K562 (cell line): ENCODE data around the gene RASSF3. TPM values are rescaled to one million over a fixed set of nuclear protein-coding genes. Genes with fewer than 3 reads are reported as not detected.

Source experiments
- ATAC-seq: fragments of 200-7000 bp; cut with Tn5 transposase; 3 replicates; pipeline ENCODE4 v1.9.1; 2020; ENCODE audit warnings: moderate library complexity
- BruUV-seq: library from RNA; stranded (reverse); fragments of 400-500 nt; replicated peaks from 2 replicates; lab custom pipeline; 2021; lab: Mats Ljungman, UMichigan
- CTCF ChIA-PET: fragments of 300-600 bp; formaldehyde crosslinking; extraction: SDS; loops from one replicate; lab custom pipeline; 2021; ENCODE audit warnings: low intra/inter-chr PET ratio; lab: Yijun Ruan, JAX
- POLR2A ChIA-PET: fragments of 300-600, 350-650 bp; sonication (Branson Sonifier 250); formaldehyde crosslinking; extraction: SDS; loops from one replicate; lab custom pipeline; 2021; ENCODE audit warnings: antibody characterized with exemption, inconsistent platforms; lab: Yijun Ruan, JAX
- DNase-seq, 4 experiments: peaks; one replicate each; pipeline versions ENCODE4 v3.0.0 to v3.0.0-alpha.2; 2011 to 2018; ENCODE audit warnings: low spot score in 3 of 4, mixed read lengths in 3 of 4; ENCODE audit errors: extremely low read depth in 1 of 4
- FAIRE-seq: peaks from 2 replicates; lab custom pipeline; 2011; peaks lifted over from hg19 to GRCh38; lab: Jason Lieb, UNC
- H2AFZ ChIP-seq: 2 replicates; pipeline ENCODE4 v1.6.0; 2011; ENCODE audit warnings: low read depth, low read length, control low read depth, inconsistent platforms
- H3K27ac ChIP-seq: fragments of 200-600 bp; 3 replicates; pipeline ENCODE4 v1.8.0; 2011; ENCODE audit warnings: low read depth, mild to moderate bottlenecking, control low read depth, inconsistent platforms, low read length, moderate library complexity, mixed read lengths; ENCODE audit errors: extremely low read depth
- H3K27me3 ChIP-seq, 2 experiments: fragments of 300-600 bp in 1 of 2; 2 replicates in 1 of 2; 3 replicates in 1 of 2; pipeline versions ENCODE4 v1.6.0 to v1.8.0; 2011; ENCODE audit warnings: inconsistent platforms in 2 of 2, low read length in 2 of 2, mild to moderate bottlenecking in 1 of 2, mixed read lengths in 1 of 2, moderate library complexity in 1 of 2; ENCODE audit not compliant: control insufficient read depth in 2 of 2, insufficient read depth in 2 of 2
- H3K36me3 ChIP-seq: fragments of 300-600 bp; 3 replicates; pipeline ENCODE4 v1.8.0; 2011; ENCODE audit warnings: mild to moderate bottlenecking, low read length, inconsistent platforms; ENCODE audit not compliant: control insufficient read depth, insufficient read depth
- H3K4me1 ChIP-seq, 2 experiments: fragments of 200-600 bp in 1 of 2; replicated peaks in 1 of 2; 2 replicates in 1 of 2; 3 replicates in 1 of 2; pipeline versions ENCODE4 v1.5.1 to v1.8.0; 2011; ENCODE audit warnings: inconsistent platforms in 2 of 2, low read length in 2 of 2, mild to moderate bottlenecking in 1 of 2, mixed read lengths in 1 of 2, moderate library complexity in 1 of 2; ENCODE audit not compliant: control insufficient read depth in 2 of 2, insufficient read depth in 2 of 2
- H3K4me2 ChIP-seq: 2 replicates; pipeline ENCODE4 v1.6.1; 2011; ENCODE audit warnings: low read length, control low read depth, inconsistent platforms, mixed read lengths; ENCODE audit not compliant: insufficient read depth
- H3K4me3 ChIP-seq: fragments of 200-600 bp; sonication (generic), shearing (Covaris generic); 2 replicates; pipeline ENCODE4 v1.5.1; 2016; ENCODE audit warnings: control low read depth, inconsistent platforms
- H3K79me2 ChIP-seq: fragments of 200-600 bp; 3 replicates; pipeline ENCODE4 v1.8.0; 2011; ENCODE audit warnings: low read length, inconsistent platforms; ENCODE audit not compliant: control insufficient read depth, insufficient read depth
- H3K9ac ChIP-seq, 2 experiments: 2 replicates each; pipeline versions ENCODE4 v1.6.0 to v1.6.1; 2011; ENCODE audit warnings: low read depth in 2 of 2, low read length in 2 of 2, control low read depth in 1 of 2, inconsistent platforms in 1 of 2, mild to moderate bottlenecking in 1 of 2, mixed read lengths in 1 of 2; ENCODE audit not compliant: insufficient read depth in 1 of 2
- H3K9me1 ChIP-seq: one replicate; pipeline ENCODE4 v1.6.0; 2011; ENCODE audit warnings: inconsistent platforms, mild to moderate bottlenecking, low read length, moderate library complexity; ENCODE audit not compliant: control insufficient read depth, insufficient read depth
- H3K9me3 ChIP-seq: replicated peaks from 2 replicates; pipeline ENCODE4 v1.5.1; 2011; ENCODE audit warnings: low read depth, low read length, inconsistent platforms; ENCODE audit not compliant: control insufficient read depth, insufficient read depth
- H4K20me1 ChIP-seq: replicated peaks from 2 replicates; pipeline ENCODE4 v1.6.1; 2011; ENCODE audit warnings: low read length, inconsistent platforms, mixed read lengths; ENCODE audit not compliant: control insufficient read depth, insufficient read depth
- CTCFL ChIP-seq: IDR thresholded peaks from 2 replicates; pipeline ENCODE4 v1.6.1; 2011; ENCODE audit warnings: borderline replicate concordance, low read depth, mild to moderate bottlenecking, moderate library complexity, low read length; ENCODE audit not compliant: insufficient read depth, poor library complexity, severe bottlenecking
- KLF1 ChIP-seq: fragments of 450-650 bp; IDR thresholded peaks from 2 replicates; pipeline ENCODE4 v1.6.1; 2016; ENCODE audit warnings: missing genetic modification characterization, missing compliant biosample characterization
- LEF1 ChIP-seq: fragments of 450-650 bp; IDR thresholded peaks from 2 replicates; pipeline ENCODE4 v1.6.1; 2016; ENCODE audit warnings: mild to moderate bottlenecking
- THAP12 ChIP-seq: fragments of 250-450 bp; sonication (Bioruptor Pico); IDR thresholded peaks from 2 replicates; pipeline ENCODE4 v1.9.0; 2021; ENCODE audit warnings: mild to moderate bottlenecking, inconsistent platforms
- ZC3H4 ChIP-seq: sonication (generic); formaldehyde crosslinking; IDR thresholded peaks from 2 replicates; pipeline ENCODE4 v1.9.0; 2021; ENCODE audit warnings: missing genetic modification reagents, borderline replicate concordance
- ZKSCAN8 ChIP-seq: fragments of 200-800 bp; sonication (Bioruptor generic); IDR thresholded peaks from 2 replicates; pipeline ENCODE4 v1.6.1; 2016; ENCODE audit warnings: missing genetic modification characterization, missing compliant biosample characterization
- WGBS: fragments of 100-300 bp; shearing (Covaris generic); methylation state at CpG from one replicate; pipeline ENCODE4 v1.1.6; 2016; ENCODE audit warnings: low coverage, mixed read lengths; ENCODE audit not compliant: insufficient coverage; ENCODE audit errors: missing lambda C conversion rate; 5-methylcytosine and 5-hydroxymethylcytosine counted together
- in situ Hi-C: fragments of 300-500 bp; cut with MboI; formaldehyde crosslinking; loops from 4 replicates; pipeline ENCODE4 v1.15.0; 2018; ENCODE audit warnings: inconsistent platforms, mixed read lengths
- intact Hi-C: fragments of 100-400 bp; cut with micrococcal nuclease; formaldehyde crosslinking; loops from 2 replicates; pipeline ENCODE4 v1.14.2; 2022
- polyA plus RNA-seq, 8 experiments: library from polyadenylated mRNA; depleted of rRNA in 4 of 8; stranded (reverse) in 5 of 8; unstranded in 3 of 8; fragments of >200 nt; fragmentation: Nextera tagmentation in 2 of 8; fragmentation: Illumina TruSeq in 1 of 8; extraction: Ambion mirVana in 2 of 8; extraction: Trizol in 1 of 8; gene quantifications; 2 replicates each; pipeline versions ENCODE4 v1.2.1 to v1.2.3, GENCODE V29; 2011 to 2014; ENCODE audit warnings: inconsistent platforms in 1 of 8, missing spikeins in 1 of 8
- total RNA-seq, 7 experiments: library from RNA; depleted of rRNA in 6 of 7; stranded (reverse); fragments of >200 nt in 6 of 7; fragmentation: Illumina TruSeq in 2 of 7; extraction: Trizol in 2 of 7; gene quantifications; 2 replicates each; pipeline versions ENCODE4 v1.2.1 to v1.2.3, GENCODE V29; 2011 to 2021; ENCODE audit warnings: low replicate concordance in 1 of 7

Gene RASSF3
- total and polyA plus RNA-seq, 9 of the 15 experiments (the other 6 are each of a cell fraction or from before 2014, with no cell fraction given) = 3.7 to 39.2 (median 20.2) TPM

DNA sequence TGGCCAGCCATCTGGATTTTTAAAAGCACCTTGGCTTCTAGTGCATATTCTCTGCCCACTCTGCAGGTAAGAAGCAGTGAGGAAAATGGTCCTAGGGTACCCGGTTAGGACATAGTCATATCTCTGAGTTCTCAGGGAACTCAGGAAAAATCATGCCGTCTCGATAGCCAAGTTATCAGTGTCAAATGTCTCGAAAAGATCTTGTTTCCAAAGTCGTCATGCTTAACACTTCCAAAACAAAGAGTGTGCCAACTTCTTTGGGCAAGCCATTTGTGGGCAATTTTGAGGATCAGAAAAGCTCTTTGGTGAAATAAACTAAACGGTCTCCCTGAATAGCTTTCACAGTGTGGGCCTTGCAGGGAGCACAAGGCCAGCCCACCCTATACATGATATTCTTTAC is 39.2 kb downstream of the RASSF3 start:
- Histone ChIP-seq H3K36me3 (0 out of 3 replicates have a peak, but pooled peaks cover 2% of the 10 kb centered on the region), H3K79me2 (peaks cover 68% of the 10 kb centered on the region), H3K9ac (no peak overlapping the region), H3K27ac (no peak overlapping the region), H4K20me1 (peaks cover 14% of the 10 kb centered on the region), H3K4me3 (no peak overlapping the region), H3K27me3 (no peaks in the 10 kb centered on the region), H3K9me3 (no peaks in the 10 kb centered on the region), H3K4me1 (no peaks in the 10 kb centered on the region), H3K9me1 (peaks cover 12% of the 10 kb centered on the region), H3K4me2 (no peak overlapping the region), H2AFZ (no peak overlapping the region)
- no TSS peak for BruUV-seq
- FAIRE-seq (no peak), ATAC-seq (no peak), DNase-seq (no peak)
- WGBS = 80% methylated on average over 6 of the region's 6 CpGs
- CTCF ChIA-PET = no interaction called here
- in situ Hi-C loops (no loop called here), intact Hi-C loops (no loop called here)
- POLR2A ChIA-PET = no interaction called here
- no peak for TF ChIP-seq KLF1 (tag)
- TF ChIP-seq THAP12 (CRISPR knock-in tag) = no peak
- no peak for TF ChIP-seq CTCFL
- TF ChIP-seq ZKSCAN8 = no peak
- no peak for TF ChIP-seq ZC3H4 (CRISPR knock-in tag)
- no peak for TF ChIP-seq LEF1
